ENCODE results near the gene ABCA7.

Gene ABCA7

DNA sequence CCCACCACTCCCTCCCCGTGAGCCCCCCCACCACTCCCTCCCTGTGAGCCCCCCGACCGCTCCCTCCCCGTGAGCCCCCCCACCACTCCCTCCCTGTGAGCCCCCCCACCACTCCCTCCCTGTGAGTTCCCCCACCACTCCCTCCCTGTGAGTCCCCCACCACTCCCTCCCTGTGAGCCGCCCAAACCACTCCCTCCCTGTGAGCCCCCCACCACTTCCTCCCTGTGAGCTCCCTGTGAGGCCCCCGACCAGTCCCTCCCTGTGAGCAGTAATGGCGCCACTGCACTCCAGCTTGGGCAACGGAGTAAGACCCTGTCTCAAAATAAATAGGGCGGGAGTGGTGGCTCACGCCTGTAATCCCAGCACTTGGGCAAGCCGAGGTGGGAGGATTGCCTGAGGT is 9.9 kb downstream of the ABCA7 start:
- no peaks in the 10 kb centered on the region for H3K36me3 ChIP-seq (ENCODE audit: control insufficient read depth, insufficient read depth, low read length)
- no peaks in the 10 kb centered on the region for H3K27me3 ChIP-seq (ENCODE audit: control insufficient read depth, insufficient read depth, low read length)

DNA sequence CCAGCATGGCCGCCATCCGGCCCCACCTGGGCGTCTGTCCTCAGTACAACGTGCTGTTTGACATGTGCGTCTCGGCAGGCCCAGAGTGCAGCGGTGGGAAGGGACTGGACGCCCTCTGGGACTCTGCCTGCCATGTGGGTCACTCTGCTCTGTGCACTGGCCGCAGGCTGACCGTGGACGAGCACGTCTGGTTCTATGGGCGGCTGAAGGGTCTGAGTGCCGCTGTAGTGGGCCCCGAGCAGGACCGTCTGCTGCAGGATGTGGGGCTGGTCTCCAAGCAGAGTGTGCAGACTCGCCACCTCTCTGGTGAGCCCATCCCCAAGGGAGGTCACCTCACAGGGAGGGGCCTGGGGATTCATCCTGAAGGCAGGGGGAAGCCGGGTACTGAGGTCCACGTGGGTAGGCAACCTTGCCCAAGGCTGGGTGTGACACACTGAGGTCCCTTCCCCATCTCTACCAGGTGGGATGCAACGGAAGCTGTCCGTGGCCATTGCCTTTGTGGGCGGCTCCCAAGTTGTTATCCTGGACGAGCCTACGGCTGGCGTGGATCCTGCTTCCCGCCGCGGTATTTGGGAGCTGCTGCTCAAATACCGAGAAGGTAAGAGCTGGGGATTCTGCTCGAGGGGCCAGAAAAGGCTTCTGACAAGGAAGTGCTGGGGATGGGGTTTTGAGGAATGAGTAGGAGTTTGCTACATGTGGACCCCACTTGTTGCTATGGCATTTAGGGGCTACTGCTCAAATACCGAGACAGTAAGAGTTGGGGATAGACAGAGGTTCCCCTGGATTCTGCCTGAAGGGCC is 11.3 kb downstream of the ABCA7 start:
- no peaks in the 10 kb centered on the region for H3K27me3 ChIP-seq (ENCODE audit: control insufficient read depth, insufficient read depth, low read length)
- H3K4me3 ChIP-seq (ENCODE audit: low read length): no peak overlapping the region
- H3K9me3 ChIP-seq (ENCODE audit: control insufficient read depth, low read length): no peaks in the 10 kb centered on the region
- peaks cover 3% of the 10 kb centered on the region for H3K4me1 ChIP-seq (ENCODE audit: control insufficient read depth, insufficient read depth, low read length)
- H3K9ac ChIP-seq (ENCODE audit: low read length): no peak overlapping the region
- no peaks in the 10 kb centered on the region for H3K36me3 ChIP-seq (ENCODE audit: control insufficient read depth, insufficient read depth, low read length)

More for the DNA sequence above, 9.9 kb downstream of the ABCA7 start:
- H3K9me3 ChIP-seq (ENCODE audit: control insufficient read depth, low read length): no peaks in the 10 kb centered on the region
- H3K9ac ChIP-seq (ENCODE audit: low read length): no peak overlapping the region
- H3K4me1 ChIP-seq (ENCODE audit: control insufficient read depth, insufficient read depth, low read length): peaks cover 3% of the 10 kb centered on the region
- no peak overlapping the region for H3K4me3 ChIP-seq (ENCODE audit: low read length)

DNA sequence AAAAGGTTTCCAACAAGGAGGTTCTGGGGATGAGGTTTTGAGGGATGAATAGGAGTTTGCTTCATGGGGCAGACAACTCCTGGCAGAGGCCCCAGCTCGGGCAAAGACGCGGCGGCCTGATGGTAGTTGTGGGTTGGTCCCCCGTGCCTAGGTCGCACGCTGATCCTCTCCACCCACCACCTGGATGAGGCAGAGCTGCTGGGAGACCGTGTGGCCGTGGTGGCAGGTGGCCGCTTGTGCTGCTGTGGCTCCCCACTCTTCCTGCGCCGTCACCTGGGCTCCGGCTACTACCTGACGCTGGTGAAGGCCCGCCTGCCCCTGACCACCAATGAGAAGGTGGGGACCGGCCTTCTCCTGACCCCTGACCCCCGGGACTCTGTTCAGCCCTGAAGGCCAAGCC is 11.9 kb downstream of the ABCA7 start:
- Histone ChIP-seq H3K36me3 (ENCODE audit: control insufficient read depth, insufficient read depth, low read length) (no peaks in the 10 kb centered on the region), H3K27me3 (ENCODE audit: control insufficient read depth, insufficient read depth, low read length) (no peaks in the 10 kb centered on the region), H3K9me3 (ENCODE audit: control insufficient read depth, low read length) (no peaks in the 10 kb centered on the region), H3K4me3 (ENCODE audit: low read length) (no peak overlapping the region), H3K4me1 (ENCODE audit: control insufficient read depth, insufficient read depth, low read length) (peaks cover 3% of the 10 kb centered on the region), H3K9ac (ENCODE audit: low read length) (no peak overlapping the region)

DNA sequence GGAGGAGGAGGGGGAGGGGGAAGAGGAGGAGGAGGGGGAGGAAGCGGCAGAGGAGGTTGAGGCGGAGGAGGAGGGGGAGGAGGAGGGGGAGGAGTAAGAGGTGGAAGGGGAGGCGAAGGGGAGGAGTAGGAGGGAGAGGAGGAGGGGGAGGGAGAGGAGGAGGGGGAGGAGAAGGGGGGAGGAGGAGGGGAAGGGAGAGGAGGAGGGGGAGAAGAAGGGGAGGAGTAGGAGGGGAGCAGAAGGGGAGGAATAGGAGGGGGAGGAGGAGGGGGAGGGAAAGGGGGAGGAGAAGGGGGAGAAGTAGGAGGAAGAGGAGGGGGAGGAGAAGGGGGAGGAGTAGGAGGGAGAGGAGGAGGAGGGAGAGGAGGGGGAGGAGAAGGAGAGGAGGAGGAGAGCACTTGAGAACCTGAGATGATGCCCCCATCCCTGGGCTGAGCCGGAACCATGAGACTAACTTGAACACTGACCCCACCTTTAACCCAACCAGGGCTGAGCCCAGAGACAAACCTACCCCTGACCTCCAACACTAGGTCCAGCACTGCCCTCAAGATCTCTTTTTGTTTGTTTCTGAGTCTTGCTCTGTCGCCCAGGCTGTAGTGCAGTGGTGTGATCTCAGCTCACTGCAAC is 12.6 kb downstream of the ABCA7 start:
- Histone ChIP-seq H3K9ac (ENCODE audit: low read length) (no peak overlapping the region), H3K9me3 (ENCODE audit: control insufficient read depth, low read length) (no peaks in the 10 kb centered on the region), H3K36me3 (ENCODE audit: control insufficient read depth, insufficient read depth, low read length) (no peaks in the 10 kb centered on the region), H3K4me3 (ENCODE audit: low read length) (no peak overlapping the region), H3K4me1 (ENCODE audit: control insufficient read depth, insufficient read depth, low read length) (peaks cover 3% of the 10 kb centered on the region), H3K27me3 (ENCODE audit: control insufficient read depth, insufficient read depth, low read length) (no peaks in the 10 kb centered on the region)

DNA sequence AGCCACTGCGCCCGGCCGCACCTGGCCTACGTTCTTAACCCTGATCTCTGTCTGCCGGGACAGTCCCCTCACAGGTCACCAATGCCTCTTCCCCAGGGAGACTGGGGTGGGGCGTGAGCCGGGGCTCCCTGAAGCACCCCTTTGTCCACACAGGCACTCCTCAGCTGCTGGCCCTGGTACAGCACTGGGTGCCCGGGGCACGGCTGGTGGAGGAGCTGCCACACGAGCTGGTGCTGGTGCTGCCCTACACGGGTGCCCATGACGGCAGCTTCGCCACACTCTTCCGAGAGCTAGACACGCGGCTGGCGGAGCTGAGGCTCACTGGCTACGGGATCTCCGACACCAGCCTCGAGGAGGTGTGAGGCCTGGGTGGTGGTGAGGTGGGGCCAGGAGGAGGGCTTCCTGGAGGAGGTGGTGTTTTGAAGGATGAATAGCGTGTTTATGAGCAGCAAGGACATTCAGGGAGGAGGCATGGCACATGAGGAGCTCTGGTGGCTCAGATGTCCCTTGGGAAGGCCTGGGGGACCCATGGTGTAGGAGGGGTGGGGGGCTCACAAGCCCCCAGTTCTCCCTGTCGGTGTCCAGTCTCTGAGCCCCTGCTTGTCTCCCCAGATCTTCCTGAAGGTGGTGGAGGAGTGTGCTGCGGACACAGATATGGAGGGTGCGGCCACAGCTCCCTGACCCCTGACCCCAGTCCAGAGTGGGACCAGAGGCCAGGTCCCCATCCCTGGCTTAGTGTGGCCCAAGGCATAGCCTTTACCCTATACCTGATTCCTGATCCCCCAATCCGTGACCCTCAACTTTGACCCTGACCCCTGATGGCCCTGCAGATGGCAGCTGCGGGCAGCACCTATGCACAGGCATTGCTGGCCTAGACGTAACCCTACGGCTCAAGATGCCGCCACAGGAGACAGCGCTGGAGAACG is 13.5 kb downstream of the ABCA7 start:
- H3K9ac ChIP-seq (ENCODE audit: low read length): no peak overlapping the region
- H3K36me3 ChIP-seq (ENCODE audit: control insufficient read depth, insufficient read depth, low read length): no peaks in the 10 kb centered on the region
- H3K9me3 ChIP-seq (ENCODE audit: control insufficient read depth, low read length): peaks cover 2% of the 10 kb centered on the region
- no peaks in the 10 kb centered on the region for H3K4me1 ChIP-seq (ENCODE audit: control insufficient read depth, insufficient read depth, low read length)
- no peaks in the 10 kb centered on the region for H3K27me3 ChIP-seq (ENCODE audit: control insufficient read depth, insufficient read depth, low read length)
- no peak overlapping the region for H3K4me3 ChIP-seq (ENCODE audit: low read length)

DNA sequence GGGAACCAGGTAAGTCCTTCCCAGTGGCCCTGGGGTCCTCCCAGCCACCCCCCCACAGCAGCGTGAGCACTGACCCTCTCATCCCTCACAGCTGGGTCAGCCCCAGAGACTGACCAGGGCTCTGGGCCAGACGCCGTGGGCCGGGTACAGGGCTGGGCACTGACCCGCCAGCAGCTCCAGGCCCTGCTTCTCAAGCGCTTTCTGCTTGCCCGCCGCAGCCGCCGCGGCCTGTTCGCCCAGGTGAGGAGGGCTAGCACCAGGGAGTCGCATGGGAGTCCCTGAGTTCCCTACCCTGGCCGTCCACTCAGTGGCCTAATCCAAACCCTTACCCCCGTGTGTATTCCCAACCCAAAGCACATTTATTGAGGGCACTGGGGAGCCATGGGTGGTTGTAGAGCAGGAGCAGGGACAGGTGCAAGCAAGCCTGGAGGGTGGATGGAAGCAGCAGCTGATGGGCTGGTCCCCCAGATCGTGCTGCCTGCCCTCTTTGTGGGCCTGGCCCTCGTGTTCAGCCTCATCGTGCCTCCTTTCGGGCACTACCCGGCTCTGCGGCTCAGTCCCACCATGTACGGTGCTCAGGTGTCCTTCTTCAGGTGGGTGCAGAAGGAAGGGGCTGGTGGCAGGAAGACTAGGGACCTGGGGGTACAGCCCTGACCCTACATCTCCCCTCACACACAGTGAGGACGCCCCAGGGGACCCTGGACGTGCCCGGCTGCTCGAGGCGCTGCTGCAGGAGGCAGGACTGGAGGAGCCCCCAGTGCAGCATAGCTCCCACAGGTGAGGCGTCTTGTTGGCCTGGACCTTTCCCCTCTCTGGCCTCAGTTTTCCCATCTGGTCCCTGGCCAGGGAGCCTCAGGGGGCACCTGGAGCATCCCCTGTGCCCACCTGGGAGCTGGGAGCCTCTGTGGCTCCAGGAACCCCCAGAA is 14.5 kb downstream of the ABCA7 start:
- Histone ChIP-seq H3K9me3 (ENCODE audit: control insufficient read depth, low read length) (peaks cover 3% of the 10 kb centered on the region), H3K4me1 (ENCODE audit: control insufficient read depth, insufficient read depth, low read length) (no peaks in the 10 kb centered on the region), H3K9ac (ENCODE audit: low read length) (no peak overlapping the region), H3K4me3 (ENCODE audit: low read length) (no peak overlapping the region), H3K36me3 (ENCODE audit: control insufficient read depth, insufficient read depth, low read length) (no peaks in the 10 kb centered on the region), H3K27me3 (ENCODE audit: control insufficient read depth, insufficient read depth, low read length) (no peaks in the 10 kb centered on the region)

DNA sequence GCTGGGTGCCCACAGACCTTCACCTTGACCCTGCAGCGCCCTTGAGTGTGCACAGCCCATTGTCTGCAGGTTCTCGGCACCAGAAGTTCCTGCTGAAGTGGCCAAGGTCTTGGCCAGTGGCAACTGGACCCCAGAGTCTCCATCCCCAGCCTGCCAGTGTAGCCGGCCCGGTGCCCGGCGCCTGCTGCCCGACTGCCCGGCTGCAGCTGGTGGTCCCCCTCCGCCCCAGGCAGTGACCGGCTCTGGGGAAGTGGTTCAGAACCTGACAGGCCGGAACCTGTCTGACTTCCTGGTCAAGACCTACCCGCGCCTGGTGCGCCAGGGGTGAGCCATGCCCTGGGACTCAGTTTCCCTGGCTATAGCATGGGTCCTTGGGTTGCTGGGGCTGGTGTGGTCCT is 15.1 kb downstream of the ABCA7 start:
- no peak overlapping the region for H3K4me3 ChIP-seq (ENCODE audit: low read length)
- H3K4me1 ChIP-seq (ENCODE audit: control insufficient read depth, insufficient read depth, low read length): no peaks in the 10 kb centered on the region
- no peak overlapping the region for H3K9ac ChIP-seq (ENCODE audit: low read length)
- peaks cover 3% of the 10 kb centered on the region for H3K9me3 ChIP-seq (ENCODE audit: control insufficient read depth, low read length)
- H3K27me3 ChIP-seq (ENCODE audit: control insufficient read depth, insufficient read depth, low read length): no peaks in the 10 kb centered on the region
- H3K36me3 ChIP-seq (ENCODE audit: control insufficient read depth, insufficient read depth, low read length): no peaks in the 10 kb centered on the region

DNA sequence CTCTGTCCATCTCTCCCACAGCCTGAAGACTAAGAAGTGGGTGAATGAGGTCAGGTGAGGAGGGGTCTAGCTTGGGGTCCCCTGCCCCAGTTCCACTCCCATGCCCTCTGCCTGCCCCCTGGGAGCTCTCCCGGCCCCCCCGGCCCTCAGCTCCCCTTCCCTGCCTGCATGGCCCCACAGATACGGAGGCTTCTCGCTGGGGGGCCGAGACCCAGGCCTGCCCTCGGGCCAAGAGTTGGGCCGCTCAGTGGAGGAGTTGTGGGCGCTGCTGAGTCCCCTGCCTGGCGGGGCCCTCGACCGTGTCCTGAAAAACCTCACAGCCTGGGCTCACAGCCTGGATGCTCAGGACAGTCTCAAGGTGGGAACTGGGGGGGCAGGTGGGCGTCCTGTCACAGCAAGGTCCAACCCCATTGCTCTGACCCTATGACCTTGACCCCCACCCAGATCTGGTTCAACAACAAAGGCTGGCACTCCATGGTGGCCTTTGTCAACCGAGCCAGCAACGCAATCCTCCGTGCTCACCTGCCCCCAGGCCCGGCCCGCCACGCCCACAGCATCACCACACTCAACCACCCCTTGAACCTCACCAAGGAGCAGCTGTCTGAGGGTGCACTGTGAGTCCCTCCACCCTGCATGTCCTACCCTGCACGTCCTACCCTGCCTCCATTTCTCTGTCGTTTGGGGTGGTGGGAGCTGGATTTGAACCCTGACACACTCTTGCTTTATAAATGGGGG is 16.1 kb downstream of the ABCA7 start:
- Histone ChIP-seq H3K4me3 (ENCODE audit: low read length) (no peak overlapping the region), H3K36me3 (ENCODE audit: control insufficient read depth, insufficient read depth, low read length) (no peaks in the 10 kb centered on the region), H3K9ac (ENCODE audit: low read length) (no peak overlapping the region), H3K9me3 (ENCODE audit: control insufficient read depth, low read length) (peaks cover 3% of the 10 kb centered on the region), H3K4me1 (ENCODE audit: control insufficient read depth, insufficient read depth, low read length) (no peaks in the 10 kb centered on the region), H3K27me3 (ENCODE audit: control insufficient read depth, insufficient read depth, low read length) (no peaks in the 10 kb centered on the region)

DNA sequence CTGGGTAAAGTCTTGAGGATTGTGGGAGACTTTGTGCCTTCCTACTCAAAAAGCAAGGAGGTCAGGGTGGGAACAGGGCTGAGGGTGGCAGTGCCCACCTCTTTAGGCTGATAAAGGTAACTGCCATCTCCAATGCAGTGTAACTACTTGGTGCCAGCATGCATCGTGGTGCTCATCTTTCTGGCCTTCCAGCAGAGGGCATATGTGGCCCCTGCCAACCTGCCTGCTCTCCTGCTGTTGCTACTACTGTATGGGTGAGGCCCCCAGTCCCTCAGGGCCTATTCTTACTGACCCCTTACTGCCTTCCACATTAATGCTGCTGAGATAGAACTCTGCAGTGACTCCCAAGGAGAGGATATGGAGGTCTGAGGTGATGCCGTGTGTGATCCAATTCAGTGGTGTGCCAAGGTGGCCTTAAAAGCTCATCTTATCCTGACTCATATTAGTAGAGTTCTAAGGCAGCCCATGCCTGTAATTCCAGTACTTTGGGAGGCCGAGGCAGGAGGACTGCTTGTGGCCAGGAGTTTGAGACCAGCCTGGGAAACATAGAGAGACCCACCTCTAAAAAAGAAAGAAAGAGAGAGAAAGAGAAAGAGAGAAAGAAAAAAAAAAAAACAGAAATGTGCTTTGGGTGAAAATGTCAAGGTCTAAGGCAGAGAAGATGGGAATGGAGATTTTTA is 17.4 kb downstream of the ABCA7 start:
- H3K36me3 ChIP-seq (ENCODE audit: control insufficient read depth, insufficient read depth, low read length): no peaks in the 10 kb centered on the region
- no peaks in the 10 kb centered on the region for H3K4me1 ChIP-seq (ENCODE audit: control insufficient read depth, insufficient read depth, low read length)
- H3K4me3 ChIP-seq (ENCODE audit: low read length): no peak overlapping the region
- H3K9ac ChIP-seq (ENCODE audit: low read length): no peak overlapping the region
- no peaks in the 10 kb centered on the region for H3K27me3 ChIP-seq (ENCODE audit: control insufficient read depth, insufficient read depth, low read length)
- H3K9me3 ChIP-seq (ENCODE audit: control insufficient read depth, low read length): peaks cover 3% of the 10 kb centered on the region

DNA sequence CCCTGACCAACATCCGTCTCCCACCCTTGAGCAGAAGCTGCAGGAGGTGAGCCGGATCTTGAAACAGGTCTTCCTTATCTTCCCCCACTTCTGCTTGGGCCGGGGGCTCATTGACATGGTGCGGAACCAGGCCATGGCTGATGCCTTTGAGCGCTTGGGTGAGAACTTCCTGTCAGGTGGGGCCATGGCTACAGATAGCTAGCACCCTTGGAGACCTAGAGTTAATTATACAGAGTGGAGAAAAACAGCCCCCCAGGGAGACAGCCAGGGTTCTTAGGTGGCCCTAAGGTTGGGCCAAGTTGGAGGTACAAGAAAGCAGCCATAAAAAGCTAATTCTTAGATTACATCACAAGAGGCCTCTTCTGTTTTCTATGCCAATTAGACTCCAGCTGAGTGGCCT is 18.2 kb downstream of the ABCA7 start:
- H3K9me3 ChIP-seq (ENCODE audit: control insufficient read depth, low read length): peaks cover 3% of the 10 kb centered on the region
- no peak overlapping the region for H3K9ac ChIP-seq (ENCODE audit: low read length)
- H3K4me1 ChIP-seq (ENCODE audit: control insufficient read depth, insufficient read depth, low read length): no peaks in the 10 kb centered on the region
- H3K27me3 ChIP-seq (ENCODE audit: control insufficient read depth, insufficient read depth, low read length): no peaks in the 10 kb centered on the region
- H3K4me3 ChIP-seq (ENCODE audit: low read length): no peak overlapping the region
- no peaks in the 10 kb centered on the region for H3K36me3 ChIP-seq (ENCODE audit: control insufficient read depth, insufficient read depth, low read length)

Measured in mucosa of stomach (tissue), 1 donor.